IMR-90 (cell line): ENCODE data around the gene GRIN2A. TPM values are rescaled to one million over a fixed set of nuclear protein-coding genes. Genes with fewer than 3 reads are reported as not detected.

ENCODE experiments used
- ATAC-seq: fragments of 200-7000 bp; cut with Tn5 transposase; 2 replicates; pipeline ENCODE4 v1.9.1; 2020; ENCODE audit warnings: low read depth, mild to moderate bottlenecking, moderate library complexity
- BruUV-seq: library from RNA; stranded (reverse); fragments of 400-500 nt; replicated peaks from 2 replicates; lab custom pipeline; 2021; lab: Mats Ljungman, UMichigan
- CTCF ChIA-PET: fragments of 300-600 bp; formaldehyde crosslinking; extraction: SDS; loops from one replicate; lab custom pipeline; 2021; ENCODE audit warnings: antibody characterized with exemption; lab: Yijun Ruan, JAX
- POLR2A ChIA-PET: fragments of 300-600 bp; sonication (Branson Sonifier 250); formaldehyde crosslinking; loops from one replicate; lab custom pipeline; 2022; ENCODE audit warnings: antibody characterized with exemption; ENCODE audit not compliant: unreplicated experiment; lab: Charles Lee
- DNase-seq: peaks from one replicate; pipeline ENCODE4 v3.0.0; 2013
- H2AFZ ChIP-seq: replicated peaks from 2 replicates; pipeline ENCODE3; 2013; ENCODE audit warnings: low read length, mild to moderate bottlenecking; ENCODE audit not compliant: poor library complexity
- H2AK5ac ChIP-seq: 2 replicates; pipeline ENCODE4 v1.6.1; 2013; ENCODE audit warnings: low read depth, low read length, inconsistent platforms
- H2AK9ac ChIP-seq: replicated peaks from 2 replicates; pipeline ENCODE3; 2013; ENCODE audit warnings: mild to moderate bottlenecking, low read depth, low read length, moderate library complexity; ENCODE audit not compliant: poor library complexity
- H2BK120ac ChIP-seq: 2 replicates; pipeline ENCODE4 v1.6.1; 2013; ENCODE audit warnings: low read depth, low read length, inconsistent platforms
- H2BK15ac ChIP-seq: 3 replicates; pipeline ENCODE4 v1.6.1; 2013; ENCODE audit warnings: low read depth, low read length, inconsistent platforms
- H2BK20ac ChIP-seq: 2 replicates; pipeline ENCODE4 v1.6.1; 2013; ENCODE audit warnings: low read depth, mild to moderate bottlenecking, inconsistent platforms, low read length, moderate library complexity
- H2BK5ac ChIP-seq: 2 replicates; pipeline ENCODE4 v1.6.1; 2013; ENCODE audit warnings: mild to moderate bottlenecking, low read depth, low read length, inconsistent platforms; ENCODE audit not compliant: poor library complexity, severe bottlenecking
- H3K14ac ChIP-seq: replicated peaks from 2 replicates; pipeline ENCODE4 v1.6.1; 2013; ENCODE audit warnings: low read depth, low read length, inconsistent platforms
- H3K18ac ChIP-seq: 2 replicates; pipeline ENCODE4 v1.6.1; 2013; ENCODE audit warnings: low read depth, low read length, control low read depth
- H3K23ac ChIP-seq: 2 replicates; pipeline ENCODE4 v1.6.1; 2013; ENCODE audit warnings: low read depth, low read length, inconsistent platforms
- H3K27ac ChIP-seq: 2 replicates; pipeline ENCODE4 v1.5.1; 2013; ENCODE audit warnings: mild to moderate bottlenecking, control low read depth, low read length; ENCODE audit not compliant: insufficient read depth
- H3K27me3 ChIP-seq: 2 replicates; pipeline ENCODE4 v1.6.1; 2013; ENCODE audit warnings: low read length; ENCODE audit not compliant: control insufficient read depth, insufficient read depth
- H3K36me3 ChIP-seq: 2 replicates; pipeline ENCODE4 v1.6.1; 2013; ENCODE audit warnings: low read length, mixed read lengths; ENCODE audit not compliant: control insufficient read depth, insufficient read depth
- H3K4ac ChIP-seq: 2 replicates; pipeline ENCODE4 v1.6.1; 2013; ENCODE audit warnings: low read depth, low read length, inconsistent platforms
- H3K4me1 ChIP-seq: 2 replicates; pipeline ENCODE4 v1.6.1; 2013; ENCODE audit warnings: low read length, mixed read lengths; ENCODE audit not compliant: control insufficient read depth, insufficient read depth
- H3K4me2 ChIP-seq: 2 replicates; pipeline ENCODE4 v1.6.1; 2013; ENCODE audit warnings: low read depth, mild to moderate bottlenecking, control low read depth, low read length, moderate library complexity
- H3K4me3 ChIP-seq: 2 replicates; pipeline ENCODE4 v1.5.1; 2013; ENCODE audit warnings: low read depth, mild to moderate bottlenecking, control low read depth, low read length, moderate library complexity; ENCODE audit not compliant: insufficient read depth
- H3K56ac ChIP-seq: 2 replicates; pipeline ENCODE4 v1.6.1; 2013; ENCODE audit warnings: low read length, inconsistent platforms; ENCODE audit not compliant: insufficient read depth; ENCODE audit errors: extremely low read depth
- H3K79me1 ChIP-seq, 2 experiments: 2 replicates each; pipeline ENCODE4 v1.6.1; 2013; ENCODE audit warnings: low read length in 2 of 2, inconsistent platforms in 1 of 2, low read depth in 1 of 2
- H3K9ac ChIP-seq: 2 replicates; pipeline ENCODE4 v1.6.1; 2013; ENCODE audit warnings: low read depth, low read length, control low read depth
- H3K9me1 ChIP-seq: 2 replicates; pipeline ENCODE4 v1.6.1; 2013; ENCODE audit warnings: low read length, inconsistent platforms; ENCODE audit not compliant: insufficient read depth
- H3K9me3 ChIP-seq: 2 replicates; pipeline ENCODE4 v1.6.1; 2013; ENCODE audit warnings: low read length; ENCODE audit not compliant: control insufficient read depth, insufficient read depth
- H4K20me1 ChIP-seq: 2 replicates; pipeline ENCODE4 v1.6.1; 2013; ENCODE audit warnings: low read length, inconsistent platforms; ENCODE audit not compliant: insufficient read depth
- H4K5ac ChIP-seq: 2 replicates; pipeline ENCODE4 v1.6.1; 2013; ENCODE audit warnings: mild to moderate bottlenecking, low read depth, low read length, control low read depth
- H4K8ac ChIP-seq, 2 experiments: 2 replicates each; pipeline ENCODE4 v1.6.1; 2013; ENCODE audit warnings: low read depth in 2 of 2, low read length in 2 of 2, control low read depth in 1 of 2, inconsistent platforms in 1 of 2
- H4K91ac ChIP-seq: 2 replicates; pipeline ENCODE4 v1.6.1; 2013; ENCODE audit warnings: low read depth, low read length, inconsistent platforms; ENCODE audit not compliant: insufficient read depth
- BHLHE40 ChIP-seq: fragments of 150-350 bp; IDR thresholded peaks from 2 replicates; pipeline ENCODE4 v1.6.1; 2016; ENCODE audit warnings: mild to moderate bottlenecking, low read depth, low read length
- CEBPB ChIP-seq: IDR thresholded peaks from 2 replicates; pipeline ENCODE4 v1.6.1; 2012; ENCODE audit warnings: low read depth, low read length, improper control_type of control experiment
- CHD1 ChIP-seq: IDR thresholded peaks from 2 replicates; pipeline ENCODE4 v1.6.1; 2012; ENCODE audit warnings: low read depth, low read length, improper control_type of control experiment
- FOS ChIP-seq: fragments of 150-350 bp; IDR thresholded peaks from 2 replicates; pipeline ENCODE4 v1.6.1; 2016; ENCODE audit warnings: low read depth, low read length
- MAFK ChIP-seq: IDR thresholded peaks from 2 replicates; pipeline ENCODE4 v1.6.1; 2012; ENCODE audit warnings: low read depth, low read length, improper control_type of control experiment
- MAZ ChIP-seq: IDR thresholded peaks from 2 replicates; pipeline ENCODE4 v1.6.1; 2012; ENCODE audit warnings: low read depth, mild to moderate bottlenecking, low read length, improper control_type of control experiment, moderate library complexity, borderline replicate concordance
- MXI1 ChIP-seq: IDR thresholded peaks from 2 replicates; pipeline ENCODE4 v1.6.1; 2012; ENCODE audit warnings: low read depth, mild to moderate bottlenecking, low read length, moderate library complexity, borderline replicate concordance
- NFE2L2 ChIP-seq: fragments of 150-350 bp; IDR thresholded peaks from 2 replicates; pipeline ENCODE4 v1.6.1; 2016; ENCODE audit warnings: low read depth, mild to moderate bottlenecking, low read length
- POLR2A ChIP-seq: IDR thresholded peaks from 2 replicates; pipeline ENCODE4 v1.6.1; 2012; ENCODE audit warnings: mild to moderate bottlenecking, low read depth, low read length
- RAD21 ChIP-seq: IDR thresholded peaks from 2 replicates; pipeline ENCODE4 v1.6.1; 2012; ENCODE audit warnings: low read length, improper control_type of control experiment
- RCOR1 ChIP-seq: IDR thresholded peaks from 2 replicates; pipeline ENCODE4 v1.6.1; 2012; ENCODE audit warnings: mild to moderate bottlenecking, low read length, improper control_type of control experiment; ENCODE audit not compliant: insufficient replicate concordance
- RFX5 ChIP-seq: IDR thresholded peaks from 2 replicates; pipeline ENCODE4 v1.8.0; 2012; ENCODE audit warnings: low read depth, mild to moderate bottlenecking, low read length, moderate library complexity
- SMC3 ChIP-seq: fragments of 150-350 bp; IDR thresholded peaks from 2 replicates; pipeline ENCODE4 v1.6.1; 2016; ENCODE audit warnings: low read depth, mild to moderate bottlenecking, antibody characterized with exemption, low read length, moderate library complexity
- WGBS, 2 experiments: methylation state at CpG; one replicate each; pipeline versions ENCODE4 v1.1.5 to v1.1.7; 2013; ENCODE audit warnings: missing lambda C conversion rate in 2 of 2; ENCODE audit not compliant: insufficient read length in 1 of 2; ENCODE audit errors: extremely low coverage in 2 of 2; 5-methylcytosine and 5-hydroxymethylcytosine counted together
- dilution Hi-C: fragments of 300-500 bp; cut with HindIII; formaldehyde crosslinking; loops from one replicate; pipeline ENCODE4 v1.14.3; 2018; ENCODE audit warnings: low sequenced_read_pairs; ENCODE audit not compliant: unreplicated experiment
- in situ Hi-C: fragments of 300-500 bp; cut with MboI; formaldehyde crosslinking; loops from 3 replicates; pipeline ENCODE4 v1.14.3; 2019; ENCODE audit warnings: low sequenced_read_pairs, inconsistent platforms, mixed read lengths
- intact Hi-C: fragments of 100-400 bp; cut with micrococcal nuclease; formaldehyde crosslinking; loops from 2 replicates; pipeline ENCODE4 v1.10.0; 2022
- polyA plus RNA-seq, 3 experiments: library from polyadenylated mRNA; depleted of rRNA; stranded (reverse); fragments of >200 nt; gene quantifications; 2 replicates each; pipeline ENCODE4 v1.2.3, GENCODE V29; 2012; ENCODE audit warnings: low replicate concordance in 1 of 3
- total RNA-seq: library from RNA; depleted of rRNA; stranded (reverse); fragments of >200 nt; gene quantifications from 2 replicates; pipeline ENCODE4 v1.2.3, GENCODE V29; 2012
- TF ChIP-seq, protein P1 (sequence below): conservative IDR thresholded peaks from 2 replicates; pipeline ENCODE4 v1.5.1; 2012; ENCODE audit warnings: mild to moderate bottlenecking, low read depth, low read length, improper control_type of control experiment
- TF ChIP-seq, protein P2 (sequence below): fragments of 150-350 bp; IDR thresholded peaks from 2 replicates; pipeline ENCODE4 v1.6.1; 2016; ENCODE audit warnings: low read depth, mild to moderate bottlenecking, low read length, moderate library complexity, borderline replicate concordance
- TF ChIP-seq, protein P3 (sequence below): fragments of 150-350 bp; IDR thresholded peaks from 2 replicates; pipeline ENCODE4 v1.6.1; 2017; ENCODE audit warnings: mild to moderate bottlenecking, antibody characterized with exemption, low read length, low read depth

The GRIN2A gene
- total and polyA plus RNA-seq, 2 of the 4 experiments (the other 2 are of a cell fraction) = under 0.01 TPM; not detected in 1

DNA sequence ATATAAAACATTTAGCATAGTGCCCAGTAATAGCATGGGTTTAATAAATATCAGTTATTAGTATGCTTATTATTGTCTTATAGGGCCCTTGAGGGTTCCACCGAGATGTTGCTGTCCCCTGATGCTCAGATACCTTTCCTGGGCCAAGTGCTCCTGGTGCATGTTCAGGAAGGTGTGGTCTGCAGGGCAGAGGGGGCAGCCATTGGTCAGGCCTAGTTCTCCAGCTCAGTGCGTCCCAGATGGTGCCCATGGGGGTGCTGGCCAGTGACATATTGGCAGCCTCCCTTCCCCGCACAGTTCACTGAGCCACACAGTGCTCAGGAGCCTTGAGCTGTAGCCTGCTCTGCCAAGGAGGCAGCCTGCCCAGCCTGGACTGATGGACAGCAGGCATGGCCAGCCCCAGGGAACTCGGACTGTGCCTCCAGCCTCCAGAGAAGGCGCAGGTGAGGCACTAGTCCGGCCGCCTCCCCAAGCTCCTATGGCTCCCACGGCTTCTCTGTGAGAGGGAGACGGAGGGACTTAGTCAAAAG lies 7.7 kb upstream of the GRIN2A start:
- TF ChIP-seq FOS (no peak), MAZ (no peak), POLR2A (no peak), RAD21 (no peak), CHD1 (no peak), BHLHE40 (no peak), RFX5 (no peak), CEBPB (no peak), MAFK (no peak), SMC3 (no peak), NFE2L2 (no peak), MXI1 (no peak), RCOR1 (no peak)
- TF ChIP-seq, protein P1, sequence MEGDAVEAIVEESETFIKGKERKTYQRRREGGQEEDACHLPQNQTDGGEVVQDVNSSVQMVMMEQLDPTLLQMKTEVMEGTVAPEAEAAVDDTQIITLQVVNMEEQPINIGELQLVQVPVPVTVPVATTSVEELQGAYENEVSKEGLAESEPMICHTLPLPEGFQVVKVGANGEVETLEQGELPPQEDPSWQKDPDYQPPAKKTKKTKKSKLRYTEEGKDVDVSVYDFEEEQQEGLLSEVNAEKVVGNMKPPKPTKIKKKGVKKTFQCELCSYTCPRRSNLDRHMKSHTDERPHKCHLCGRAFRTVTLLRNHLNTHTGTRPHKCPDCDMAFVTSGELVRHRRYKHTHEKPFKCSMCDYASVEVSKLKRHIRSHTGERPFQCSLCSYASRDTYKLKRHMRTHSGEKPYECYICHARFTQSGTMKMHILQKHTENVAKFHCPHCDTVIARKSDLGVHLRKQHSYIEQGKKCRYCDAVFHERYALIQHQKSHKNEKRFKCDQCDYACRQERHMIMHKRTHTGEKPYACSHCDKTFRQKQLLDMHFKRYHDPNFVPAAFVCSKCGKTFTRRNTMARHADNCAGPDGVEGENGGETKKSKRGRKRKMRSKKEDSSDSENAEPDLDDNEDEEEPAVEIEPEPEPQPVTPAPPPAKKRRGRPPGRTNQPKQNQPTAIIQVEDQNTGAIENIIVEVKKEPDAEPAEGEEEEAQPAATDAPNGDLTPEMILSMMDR = no peak
- TF ChIP-seq, protein P2, sequence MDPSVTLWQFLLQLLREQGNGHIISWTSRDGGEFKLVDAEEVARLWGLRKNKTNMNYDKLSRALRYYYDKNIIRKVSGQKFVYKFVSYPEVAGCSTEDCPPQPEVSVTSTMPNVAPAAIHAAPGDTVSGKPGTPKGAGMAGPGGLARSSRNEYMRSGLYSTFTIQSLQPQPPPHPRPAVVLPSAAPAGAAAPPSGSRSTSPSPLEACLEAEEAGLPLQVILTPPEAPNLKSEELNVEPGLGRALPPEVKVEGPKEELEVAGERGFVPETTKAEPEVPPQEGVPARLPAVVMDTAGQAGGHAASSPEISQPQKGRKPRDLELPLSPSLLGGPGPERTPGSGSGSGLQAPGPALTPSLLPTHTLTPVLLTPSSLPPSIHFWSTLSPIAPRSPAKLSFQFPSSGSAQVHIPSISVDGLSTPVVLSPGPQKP = no peak
- TF ChIP-seq, protein P3, sequence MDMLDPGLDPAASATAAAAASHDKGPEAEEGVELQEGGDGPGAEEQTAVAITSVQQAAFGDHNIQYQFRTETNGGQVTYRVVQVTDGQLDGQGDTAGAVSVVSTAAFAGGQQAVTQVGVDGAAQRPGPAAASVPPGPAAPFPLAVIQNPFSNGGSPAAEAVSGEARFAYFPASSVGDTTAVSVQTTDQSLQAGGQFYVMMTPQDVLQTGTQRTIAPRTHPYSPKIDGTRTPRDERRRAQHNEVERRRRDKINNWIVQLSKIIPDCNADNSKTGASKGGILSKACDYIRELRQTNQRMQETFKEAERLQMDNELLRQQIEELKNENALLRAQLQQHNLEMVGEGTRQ = no peak
- POLR2A ChIA-PET = no interaction called here
- H3K79me1 ChIP-seq = no peaks in the 10 kb centered on the region

More for the DNA sequence above, 7.7 kb upstream of the GRIN2A start:
- no peak overlapping the region for H2BK15ac ChIP-seq
- no peak overlapping the region for H2BK5ac ChIP-seq
- H2AK5ac ChIP-seq = no peak overlapping the region
- no peak overlapping the region for H4K91ac ChIP-seq
- no peak overlapping the region for H3K9ac ChIP-seq
- no peak overlapping the region for H2BK120ac ChIP-seq
- in situ Hi-C loops = loop anchor here (25.0 kb wide), 1 partner anchor 1028 kb away; no protein-coding TSS in a partner anchor
- H2BK20ac ChIP-seq = no peak overlapping the region
- no peak overlapping the region for H4K8ac ChIP-seq
- no peak overlapping the region for H3K14ac ChIP-seq
- H4K20me1 ChIP-seq = no peaks in the 10 kb centered on the region
- peaks cover 2% of the 10 kb centered on the region; the same call in 1 of the 2 replicates for H3K9me3 ChIP-seq
- no peak overlapping the region for H4K5ac ChIP-seq
- H3K27me3 ChIP-seq = no peaks in the 10 kb centered on the region
- H3K23ac ChIP-seq = no peak overlapping the region
- no TSS peak for BruUV-seq
- H3K4me2 ChIP-seq = no peak overlapping the region
- no peak overlapping the region for H2AFZ ChIP-seq
- DNase-seq (no peak), ATAC-seq (no peak)
- no peak overlapping the region for H3K27ac ChIP-seq
- no peaks in the 10 kb centered on the region for H3K9me1 ChIP-seq
- dilution Hi-C loops = no loop called here
- intact Hi-C loops = no loop called here
- no peak overlapping the region for H2AK9ac ChIP-seq
- CTCF ChIA-PET = no interaction called here
- no peak overlapping the region for H3K18ac ChIP-seq
- no peak overlapping the region for H3K56ac ChIP-seq
- no peaks in the 10 kb centered on the region for H3K4me1 ChIP-seq
- no peaks in the 10 kb centered on the region for H3K36me3 ChIP-seq
- H3K4ac ChIP-seq = no peak overlapping the region
- WGBS, 2 experiments = 14% methylated on average over 1 of the region's 9 CpGs; no CpG with 5 or more reads in 1 of the 2 experiments
- H3K4me3 ChIP-seq = no peak overlapping the region
